COLO829 (cell line): ENCODE measurements around the gene TMC2.
"Not testable (repeated sequence)": the region's sequence is repeated elsewhere in the genome, so short reads cannot be mapped to it uniquely, and the experiment has no call there.

Source experiments
- DNase-seq: peaks from one replicate; pipeline ENCODE4 v3.0.0; 2012; ENCODE audit warnings: low spot score

TMC2 gene

GRCh38 chr20:2526218-2526583 lies 10.2 kb upstream of the TMC2 start:
- not testable (repeated sequence) for DNase-seq

- no peak for DNase-seq
Measured at GRCh38 chr20:2527762-2528161, 8.6 kb upstream of the TMC2 start.

GRCh38 chr20:2528671-2529271 lies 7.6 kb upstream of the TMC2 start:
- DNase-seq, result no peak

GRCh38 chr20:2533118-2533517 lies 3.3 kb upstream of the TMC2 start:
- no peak for DNase-seq

GRCh38 chr20:2535711-2536559 lies 438 bp upstream of the TMC2 start:
- DNase-seq, result no peak

GRCh38 chr20:2537101-2537500 lies 728 bp downstream of the TMC2 start:
- no peak for DNase-seq

- no peak for DNase-seq
Measured at GRCh38 chr20:2538356-2538755, 2.0 kb downstream of the TMC2 start.

- DNase-seq, result peak; percentile 97
Measured at GRCh38 chr20:2538931-2539720, 2.8 kb downstream of the TMC2 start.

GRCh38 chr20:2541940-2542339 lies 5.6 kb downstream of the TMC2 start:
- no peak for DNase-seq

GRCh38 chr20:2542361-2542760 lies 6.0 kb downstream of the TMC2 start:
- no peak for DNase-seq

GRCh38 chr20:2544211-2544610 lies 7.8 kb downstream of the TMC2 start:
- no peak for DNase-seq

- no peak for DNase-seq
Measured at GRCh38 chr20:2545594-2545993, 9.2 kb downstream of the TMC2 start.

- DNase-seq, result no peak
Measured at GRCh38 chr20:2557873-2558580, 21.7 kb downstream of the TMC2 start.

- no peak for DNase-seq
Measured at GRCh38 chr20:2558581-2559278, 22.4 kb downstream of the TMC2 start.

- DNase-seq, result no peak
Measured at GRCh38 chr20:2559279-2559626, 22.9 kb downstream of the TMC2 start.

GRCh38 chr20:2559651-2560050 lies 23.3 kb downstream of the TMC2 start:
- peak; percentile 72 for DNase-seq

GRCh38 chr20:2563116-2563515 lies 26.7 kb downstream of the TMC2 start:
- DNase-seq, result no peak

- no peak for DNase-seq
Measured at GRCh38 chr20:2564406-2564805, 28.0 kb downstream of the TMC2 start.

- no peak for DNase-seq
Measured at GRCh38 chr20:2575682-2576081, 39.3 kb downstream of the TMC2 start.

- no peak for DNase-seq
Measured at GRCh38 chr20:2576317-2576727, 39.9 kb downstream of the TMC2 start.

GRCh38 chr20:2578475-2579192 lies 42.3 kb downstream of the TMC2 start:
- DNase-seq, result no peak
